ENCODE data around the gene SPATA1. TPM values are rescaled to one million over a fixed set of nuclear protein-coding genes. Genes with fewer than 3 reads are reported as not detected.

Gene SPATA1
- total RNA-seq, 1 donor from 2014 or later = 2.5 TPM

DNA sequence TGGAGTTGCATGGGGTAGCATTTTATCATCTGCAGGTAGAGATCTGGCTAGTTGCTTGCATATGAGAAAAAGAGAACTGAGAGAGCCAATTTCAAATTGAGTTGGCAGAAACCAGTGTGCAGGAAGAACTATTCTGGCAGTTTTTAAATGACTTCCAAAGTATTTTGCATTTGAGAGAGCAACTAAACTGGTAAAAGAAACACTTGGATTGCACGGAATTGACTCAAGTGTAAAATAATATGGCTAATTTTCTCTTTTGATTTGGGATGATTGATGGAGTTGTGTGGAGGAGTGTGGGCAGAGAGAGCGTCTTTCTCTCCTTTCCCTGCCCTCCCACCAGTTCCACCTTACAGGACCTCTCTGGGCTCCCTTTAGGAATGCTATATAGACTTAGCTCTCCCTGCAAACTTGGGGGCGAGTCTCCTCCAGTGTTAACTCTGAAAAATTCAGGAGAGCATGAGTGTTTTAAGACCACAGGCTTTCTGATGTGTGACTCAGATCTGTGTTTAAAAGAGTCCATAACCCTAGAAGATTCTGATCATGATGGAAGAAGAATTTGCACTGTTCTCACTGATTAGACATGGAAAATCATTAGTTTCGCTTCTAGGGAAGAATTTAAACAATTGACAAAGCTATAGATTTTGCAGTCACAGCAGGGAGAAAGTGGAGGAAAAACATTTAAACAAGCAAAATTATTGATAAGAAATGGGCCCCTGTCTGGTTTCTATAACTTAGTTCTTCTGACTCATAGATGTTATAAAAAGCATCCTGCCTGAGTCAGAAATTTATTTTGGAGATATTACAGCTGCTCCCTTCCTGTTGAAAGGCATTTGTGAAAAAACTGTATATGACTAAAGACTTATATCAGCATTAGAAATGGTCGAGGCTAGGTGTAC lies 92.9 kb downstream of the SPATA1 start:
- no peak overlapping the region for H3K4me3 ChIP-seq
- H3K36me3 ChIP-seq = no peaks in the 10 kb centered on the region
- H3K4me1 Mint-ChIP-seq = no peaks in the 10 kb centered on the region
- no peak overlapping the region for H3K27ac Mint-ChIP-seq
- no peak overlapping the region for H3K27ac ChIP-seq
- H3K4me3 Mint-ChIP-seq = no peak overlapping the region
- H3K36me3 Mint-ChIP-seq = no peaks in the 10 kb centered on the region
- no peak overlapping the region for H3K9ac ChIP-seq
- H3K27me3 ChIP-seq = no peaks in the 10 kb centered on the region
- peaks cover 21% of the 10 kb centered on the region for H3K9me3 Mint-ChIP-seq
- H4K20me1 ChIP-seq (ENCODE audit: low read depth) = no peaks in the 10 kb centered on the region
- H2AFZ ChIP-seq (replicated peaks) = no peak overlapping the region
- no peak overlapping the region for H3K4me2 ChIP-seq
- peaks cover 8% of the 10 kb centered on the region for H3K4me1 ChIP-seq
- TF ChIP-seq EZH2 (IDR thresholded peaks at IDR 0.05) (no peak), CTCF (IDR thresholded peaks at IDR 0.05) (no peak), EZH2phosphoT487 (IDR thresholded peaks at IDR 0.05) (no peak)
- H3F3A ChIP-seq (ENCODE audit: low read depth) = no peaks in the 10 kb centered on the region
- no peak for DNase-seq (ENCODE audit: low spot score)
- no peaks in the 10 kb centered on the region for H3K79me2 ChIP-seq (ENCODE audit: low read depth)
- H3K9me3 ChIP-seq (ENCODE audit: low read depth) = no peaks in the 10 kb centered on the region
- H3K27me3 Mint-ChIP-seq (ENCODE audit: insufficient read depth, low read depth) = peaks cover 5% of the 10 kb centered on the region

GRCh38 chr1:84600796-84601195 lies 94.6 kb downstream of the SPATA1 start:
- H3K9me3 Mint-ChIP-seq = peaks cover 37% of the 10 kb centered on the region
- TF ChIP-seq EZH2phosphoT487 (IDR thresholded peaks at IDR 0.05) (no peak), CTCF (IDR thresholded peaks at IDR 0.05) (no peak), EZH2 (IDR thresholded peaks at IDR 0.05) (no peak)
- no peaks in the 10 kb centered on the region for H4K20me1 ChIP-seq (ENCODE audit: low read depth)
- H3K27me3 Mint-ChIP-seq (ENCODE audit: insufficient read depth, low read depth) = peaks cover 2% of the 10 kb centered on the region
- no peaks in the 10 kb centered on the region for H3K4me1 Mint-ChIP-seq
- H3K27ac ChIP-seq = no peak overlapping the region
- no peak overlapping the region for H3K9ac ChIP-seq
- H3K4me3 ChIP-seq = no peak overlapping the region
- peaks cover 3% of the 10 kb centered on the region for H3K36me3 Mint-ChIP-seq
- no peak overlapping the region for H3K27ac Mint-ChIP-seq
- H3K4me1 ChIP-seq = peaks cover 8% of the 10 kb centered on the region
- no peak overlapping the region for H3K4me3 Mint-ChIP-seq
- peaks cover 12% of the 10 kb centered on the region for H3K9me3 ChIP-seq (ENCODE audit: low read depth)
- DNase-seq (ENCODE audit: low spot score) = no peak
- no peaks in the 10 kb centered on the region for H3F3A ChIP-seq (ENCODE audit: low read depth)
- no peaks in the 10 kb centered on the region for H3K79me2 ChIP-seq (ENCODE audit: low read depth)
- H2AFZ ChIP-seq (replicated peaks) = no peak overlapping the region
- H3K36me3 ChIP-seq = no peaks in the 10 kb centered on the region
- H3K27me3 ChIP-seq = no peaks in the 10 kb centered on the region
- H3K4me2 ChIP-seq = no peak overlapping the region

DNA sequence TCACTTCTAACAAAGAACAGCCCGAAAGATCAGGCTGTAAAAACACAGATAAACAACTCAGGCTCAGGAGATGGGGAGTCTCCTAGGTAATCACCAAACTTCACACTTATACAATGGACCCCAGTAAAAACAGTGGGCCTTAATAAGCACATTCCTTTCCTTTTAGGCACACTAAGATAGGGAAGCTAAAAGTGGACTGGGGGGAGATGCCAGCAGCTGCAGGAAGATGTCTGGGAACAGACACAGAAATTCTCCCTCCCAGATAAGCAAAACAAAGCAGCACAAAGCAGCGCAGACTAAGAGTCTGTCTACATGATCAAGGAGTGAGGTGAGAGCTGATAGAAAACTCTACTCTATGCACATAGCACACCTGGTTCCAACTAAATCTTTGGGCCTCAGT lies 97.0 kb downstream of the SPATA1 start:
- Histone ChIP-seq H4K20me1 (ENCODE audit: low read depth) (no peaks in the 10 kb centered on the region), H3K4me2 (no peak overlapping the region), H3K36me3 (no peaks in the 10 kb centered on the region), H3K4me1 (peaks cover 7% of the 10 kb centered on the region), H3K9me3 (ENCODE audit: low read depth) (peaks cover 23% of the 10 kb centered on the region), H3K4me3 (no peak overlapping the region), H3K79me2 (ENCODE audit: low read depth) (no peaks in the 10 kb centered on the region), H3K9ac (no peak overlapping the region), H3K27ac (no peak overlapping the region), H2AFZ (replicated peaks) (no peak overlapping the region), H3F3A (ENCODE audit: low read depth) (no peaks in the 10 kb centered on the region), H3K27me3 (no peaks in the 10 kb centered on the region)
- TF ChIP-seq EZH2phosphoT487 (IDR thresholded peaks at IDR 0.05) = no peak
- no peak for TF ChIP-seq CTCF (IDR thresholded peaks at IDR 0.05)
- no peak for TF ChIP-seq EZH2 (IDR thresholded peaks at IDR 0.05)
- Mint-ChIP-seq H3K9me3 (peaks cover 47% of the 10 kb centered on the region), H3K36me3 (peaks cover 5% of the 10 kb centered on the region), H3K27ac (no peak overlapping the region), H3K4me3 (no peak overlapping the region), H3K4me1 (no peaks in the 10 kb centered on the region), H3K27me3 (ENCODE audit: insufficient read depth, low read depth) (peaks cover 2% of the 10 kb centered on the region)
- DNase-seq (ENCODE audit: low spot score) = no peak

Measured in neural progenitor cell (in vitro differentiated cells).